Uterus (tissue), 2 donors: ENCODE measurements around the gene VANGL1.

Experiments
- POLR2A ChIP-seq, 2 donors: fragments of 450-650 bp; IDR thresholded peaks; one replicate each; pipeline ENCODE4 v1.6.1; 2016; ENCODE audit warnings: antibody characterized with exemption in 2 of 2, mild to moderate bottlenecking in 1 of 2, moderate library complexity in 1 of 2
- TF ChIP-seq, protein P1 (sequence below), 4 experiments: fragments of 200-600 bp in 2 of 4; fragments of 450-650 bp in 2 of 4; sonication (generic) in 2 of 4; IDR thresholded peaks; one replicate each; pipeline ENCODE4 v1.5.1; 2016 to 2019; ENCODE audit warnings: antibody characterized with exemption in 4 of 4, mild to moderate bottlenecking in 2 of 4, moderate library complexity in 1 of 4

DNA sequence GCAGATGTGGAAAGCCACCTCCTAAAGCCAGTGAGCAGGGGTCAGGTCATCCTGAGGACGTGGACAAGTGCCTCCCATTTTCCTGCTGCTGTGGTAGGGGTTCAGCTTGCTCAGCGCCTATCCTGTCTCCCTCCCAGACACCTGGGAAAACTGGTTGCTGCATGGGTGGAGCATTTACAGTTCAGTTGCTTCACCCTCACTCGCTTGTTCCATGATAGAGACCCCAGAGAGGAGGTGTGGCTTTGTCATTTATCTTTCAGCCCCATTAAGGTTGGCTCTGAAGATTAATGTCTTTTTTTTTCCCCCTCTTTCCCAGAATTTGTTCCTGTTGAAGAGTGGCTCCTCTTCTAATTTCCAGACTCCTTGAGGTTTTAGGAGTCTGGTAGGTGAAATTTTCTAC is 9.2 kb downstream of the VANGL1 start:
- TF ChIP-seq, protein P1, sequence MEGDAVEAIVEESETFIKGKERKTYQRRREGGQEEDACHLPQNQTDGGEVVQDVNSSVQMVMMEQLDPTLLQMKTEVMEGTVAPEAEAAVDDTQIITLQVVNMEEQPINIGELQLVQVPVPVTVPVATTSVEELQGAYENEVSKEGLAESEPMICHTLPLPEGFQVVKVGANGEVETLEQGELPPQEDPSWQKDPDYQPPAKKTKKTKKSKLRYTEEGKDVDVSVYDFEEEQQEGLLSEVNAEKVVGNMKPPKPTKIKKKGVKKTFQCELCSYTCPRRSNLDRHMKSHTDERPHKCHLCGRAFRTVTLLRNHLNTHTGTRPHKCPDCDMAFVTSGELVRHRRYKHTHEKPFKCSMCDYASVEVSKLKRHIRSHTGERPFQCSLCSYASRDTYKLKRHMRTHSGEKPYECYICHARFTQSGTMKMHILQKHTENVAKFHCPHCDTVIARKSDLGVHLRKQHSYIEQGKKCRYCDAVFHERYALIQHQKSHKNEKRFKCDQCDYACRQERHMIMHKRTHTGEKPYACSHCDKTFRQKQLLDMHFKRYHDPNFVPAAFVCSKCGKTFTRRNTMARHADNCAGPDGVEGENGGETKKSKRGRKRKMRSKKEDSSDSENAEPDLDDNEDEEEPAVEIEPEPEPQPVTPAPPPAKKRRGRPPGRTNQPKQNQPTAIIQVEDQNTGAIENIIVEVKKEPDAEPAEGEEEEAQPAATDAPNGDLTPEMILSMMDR (IDR thresholded peaks at IDR 0.05) = no peak
- TF ChIP-seq POLR2A (IDR thresholded peaks at IDR 0.05) = no peak
